ENCODE data around the gene FUT8.

Gene FUT8

GRCh38 chr14:65412032-65412846 is at the start of gene FUT8:
Gene FUT8 (plus strand): TSS chr14:65412730. CDS start chr14:65561564, 148,834 bp downstream.
- DNase-seq, result peak; percentile 42 to 97 (median 93)

- no peak for DNase-seq
Measured at GRCh38 chr14:65366802-65367565, 45.5 kb upstream of the FUT8 start.

- no peak for DNase-seq
Measured at GRCh38 chr14:65369560-65369959, 43.0 kb upstream of the FUT8 start.

DNA sequence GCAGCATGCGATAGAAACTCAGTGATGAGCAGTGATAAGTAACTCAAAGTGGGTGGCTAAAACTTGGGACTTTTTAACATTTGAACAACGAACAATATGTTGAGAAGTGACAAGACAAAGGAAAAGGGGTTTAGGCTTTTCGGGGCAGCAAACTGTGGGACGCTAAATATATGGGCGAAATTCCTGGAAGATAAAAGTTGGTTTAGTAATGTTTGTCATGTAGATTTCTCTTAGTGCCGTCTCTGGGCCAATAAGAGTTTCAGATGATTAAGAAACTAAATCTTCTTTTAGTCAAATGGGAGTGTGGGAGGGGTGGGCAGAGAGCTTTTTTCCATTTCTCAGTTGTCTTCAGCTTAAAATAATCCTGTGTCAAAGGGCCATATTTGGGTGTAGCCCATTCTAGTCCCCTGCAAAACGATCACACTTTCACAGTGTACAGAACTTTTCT is 41.7 kb upstream of the FUT8 start:
- no peak for DNase-seq

DNA sequence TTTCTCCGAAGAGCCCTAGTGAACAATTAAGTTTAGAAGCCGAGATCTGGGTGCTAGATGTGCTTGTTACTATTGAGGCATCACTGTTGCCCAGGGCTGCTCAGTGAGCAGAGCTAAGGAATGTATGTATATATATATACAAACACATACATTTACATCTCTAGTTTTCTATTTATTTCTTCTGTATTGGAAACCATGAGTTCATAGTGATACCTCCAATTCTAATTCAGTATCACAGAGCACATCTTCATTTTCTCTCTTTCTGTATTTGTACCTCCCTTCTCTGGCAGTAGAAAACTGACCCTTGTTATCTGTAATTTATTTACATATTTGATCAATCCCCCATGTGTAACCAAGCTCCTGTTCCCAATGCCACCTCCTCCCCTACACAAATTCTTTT is 40.7 kb upstream of the FUT8 start:
- DNase-seq, result no peak

DNA sequence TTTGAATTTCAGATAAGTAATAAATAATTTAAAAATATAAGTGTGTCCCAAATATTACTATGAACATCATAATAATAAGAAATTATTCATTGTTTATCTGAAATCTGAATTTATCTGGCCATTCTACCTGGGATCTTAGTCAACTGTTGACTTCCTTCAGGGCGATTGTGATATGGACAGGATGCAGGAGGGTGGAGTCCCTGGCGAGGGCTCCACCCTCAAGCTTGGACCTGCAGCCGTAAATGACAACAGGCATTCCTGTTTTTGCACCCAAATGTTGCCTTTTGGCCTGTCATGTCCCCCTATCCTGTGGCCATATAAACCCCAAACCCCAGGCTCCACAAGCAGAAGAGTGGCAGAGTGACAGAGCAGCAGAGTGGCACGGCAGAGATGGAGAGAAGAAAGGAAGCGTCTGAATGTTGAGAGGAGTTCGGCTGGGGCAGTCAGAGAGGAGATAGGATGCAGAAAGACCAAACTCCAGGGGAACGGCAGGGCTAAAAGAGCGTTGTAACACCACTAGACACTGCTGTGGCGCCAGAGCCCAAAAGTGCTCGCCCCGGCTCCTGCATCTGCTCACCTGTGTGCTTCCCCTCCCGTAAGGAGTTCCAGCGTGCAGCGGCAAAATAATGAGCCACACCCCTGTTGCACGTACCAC is 39.4 kb upstream of the FUT8 start:
- peak in 6 of 56 donors; percentile 30 to 53 (median 44) for DNase-seq

- DNase-seq, result peak in 45 of 56 donors; percentile 3 to 77 (median 49)
Measured at GRCh38 chr14:65373671-65374039, 38.9 kb upstream of the FUT8 start.

GRCh38 chr14:65377576-65377975 is 35.0 kb upstream of the FUT8 start:
- no peak for DNase-seq

- peak in 8 of 56 donors; percentile 1 to 25 (median 14) for DNase-seq
Measured at GRCh38 chr14:65382586-65382985, 29.9 kb upstream of the FUT8 start.

- no peak for DNase-seq
Measured at GRCh38 chr14:65387171-65387570, 25.4 kb upstream of the FUT8 start.

GRCh38 chr14:65387628-65388027 is 24.9 kb upstream of the FUT8 start:
- no peak for DNase-seq

GRCh38 chr14:65392296-65392695 is 20.2 kb upstream of the FUT8 start:
- no peak for DNase-seq

GRCh38 chr14:65396082-65396910 is 16.2 kb upstream of the FUT8 start:
- DNase-seq, result no peak

DNA sequence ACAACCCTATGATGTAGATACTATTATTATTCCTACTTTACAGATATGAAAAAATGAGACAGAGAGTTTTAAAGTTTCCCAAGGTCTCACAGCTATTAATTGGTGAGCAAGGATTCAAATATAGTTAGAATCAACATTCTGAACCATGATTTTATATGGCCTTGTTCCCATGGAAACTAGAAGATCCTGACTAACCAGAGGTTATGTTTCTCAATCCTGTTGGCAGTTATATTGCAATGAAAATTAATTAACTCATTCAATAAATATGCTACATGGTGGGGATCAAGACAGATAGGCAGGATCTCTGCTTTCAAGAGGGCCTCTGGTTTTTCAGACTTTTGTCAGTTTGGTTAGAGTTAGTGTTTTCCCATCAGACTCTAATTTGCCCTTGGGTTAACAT is 9.3 kb upstream of the FUT8 start:
- no peak for DNase-seq

- DNase-seq, result no peak
Measured at GRCh38 chr14:65408113-65408512, 4.4 kb upstream of the FUT8 start.

GRCh38 chr14:65410640-65411039 is 1.9 kb upstream of the FUT8 start:
- DNase-seq, result no peak

DNA sequence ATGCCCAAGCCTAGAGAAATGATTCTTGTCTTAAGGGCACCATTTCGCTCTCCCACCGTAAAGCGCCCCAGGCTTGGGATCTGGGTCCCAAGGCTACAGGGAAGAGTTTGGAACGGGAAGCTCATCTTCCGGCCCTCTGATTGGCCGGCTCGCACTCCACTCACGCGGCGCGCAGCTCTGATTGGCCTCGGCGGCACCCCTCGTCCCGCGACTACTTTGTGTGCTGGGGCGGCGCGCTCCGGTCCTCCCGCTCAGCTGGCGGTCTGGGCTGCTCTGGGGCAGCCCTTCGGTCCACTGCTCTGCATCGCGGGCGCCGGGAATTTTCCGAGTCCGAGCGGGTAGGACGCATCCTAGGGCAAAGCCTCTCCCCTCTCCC is 886 bp upstream of the FUT8 start:
- peak; percentile 12 to 97 (median 91) for DNase-seq

GRCh38 chr14:65412856-65413738 is 567 bp downstream of the FUT8 start:
- DNase-seq, result peak in 41 of 56 donors; percentile 4 to 89 (median 36)

DNA sequence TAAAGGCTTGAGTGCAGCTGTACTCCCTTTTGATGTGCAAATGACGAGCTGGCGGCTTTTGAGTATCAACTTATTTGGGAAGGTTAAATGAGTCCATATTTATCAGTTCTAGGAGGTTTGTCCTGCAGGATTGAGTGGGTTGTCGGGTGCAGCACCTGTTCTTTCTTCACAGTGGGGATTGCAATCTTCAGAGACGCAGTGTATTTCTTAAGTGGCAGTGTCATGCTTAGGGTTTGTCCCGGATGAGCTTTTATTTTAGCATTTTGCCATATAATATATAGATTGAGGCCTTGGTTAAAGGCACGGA is 1.2 kb downstream of the FUT8 start:
- DNase-seq, result peak in 1 of 56 donors; percentile 3

DNA sequence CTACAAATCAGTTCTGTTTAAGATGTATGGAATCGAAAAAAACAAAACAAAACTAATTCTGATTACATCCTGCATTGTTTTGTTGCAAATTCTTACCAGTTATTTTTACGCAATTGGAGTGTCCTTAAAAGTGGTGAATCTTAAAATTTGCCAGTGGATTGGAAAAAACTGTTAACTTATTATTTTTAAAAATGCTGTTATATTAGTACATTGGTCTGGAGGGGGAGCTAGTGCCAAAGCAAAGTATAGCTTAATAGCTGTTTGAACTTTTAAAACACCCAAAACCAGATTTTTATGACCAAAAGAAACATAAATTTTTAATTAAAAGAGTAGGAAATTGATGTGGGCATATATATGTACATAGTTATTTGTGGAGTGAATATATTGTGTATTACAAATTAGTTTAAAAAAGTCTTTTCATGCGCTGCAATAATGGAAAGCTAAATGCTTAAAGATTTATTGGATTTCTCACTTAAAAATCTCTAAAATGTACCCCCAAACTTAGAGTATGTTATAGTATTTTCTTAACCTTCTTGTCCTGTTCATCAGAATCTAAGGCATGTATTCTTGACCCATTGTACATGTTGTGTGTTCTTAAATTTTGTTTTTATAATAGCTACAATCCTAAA is 2.5 kb downstream of the FUT8 start:
- DNase-seq, result peak in 3 of 56 donors; percentile 1 to 11 (median 1)

All from nucleus accumbens (tissue), 56 donors.